Fibroblast of lung (primary cell): ENCODE data around the gene COL3A1. TPM values are rescaled to one million over a fixed set of nuclear protein-coding genes. Genes with fewer than 3 reads are reported as not detected.

Experiments
- DNase-seq, 2 donors: peaks; one replicate each; pipeline versions ENCODE4 v3.0.0 to v3.0.0-alpha.2; 2010; ENCODE audit warnings: low read depth in 2 of 2
- H2AFZ ChIP-seq: 2 replicates; pipeline ENCODE4 v1.5.1; 2012; ENCODE audit warnings: low read length, control low read depth, inconsistent platforms
- H3K27ac ChIP-seq: 2 replicates; pipeline ENCODE4 v1.5.1; 2011; ENCODE audit warnings: low read length, control low read depth; ENCODE audit not compliant: insufficient read depth
- H3K27me3 ChIP-seq: 2 replicates; pipeline ENCODE4 v1.5.1; 2011; ENCODE audit warnings: mild to moderate bottlenecking, low read length; ENCODE audit not compliant: control insufficient read depth, insufficient read depth
- H3K36me3 ChIP-seq: 2 replicates; pipeline ENCODE4 v1.5.1; 2011; ENCODE audit warnings: low read length; ENCODE audit not compliant: control insufficient read depth, insufficient read depth
- H3K4me1 ChIP-seq: 2 replicates; pipeline ENCODE4 v1.5.1; 2011; ENCODE audit warnings: low read length; ENCODE audit not compliant: control insufficient read depth, insufficient read depth; ENCODE audit errors: extremely low read depth
- H3K4me2 ChIP-seq: 2 replicates; pipeline ENCODE4 v1.5.1; 2011; ENCODE audit warnings: low read length, control low read depth; ENCODE audit not compliant: insufficient read depth; ENCODE audit errors: extremely low read depth
- H3K4me3 ChIP-seq, 4 experiments: fragments of 200-600 bp in 1 of 4; sonication (generic) in 1 of 4; replicated peaks in 1 of 4; 2 replicates each; pipeline ENCODE4 v1.5.1; 2011 to 2016; ENCODE audit warnings: low read length in 4 of 4, low read depth in 3 of 4, mild to moderate bottlenecking in 3 of 4, control low read depth in 2 of 4, inconsistent platforms in 1 of 4, mixed read lengths in 1 of 4; ENCODE audit not compliant: insufficient read depth in 1 of 4; ENCODE audit errors: control extremely low read depth in 1 of 4
- H3K79me2 ChIP-seq: 2 replicates; pipeline ENCODE4 v1.5.1; 2012; ENCODE audit warnings: mild to moderate bottlenecking, low read length, inconsistent platforms; ENCODE audit not compliant: control insufficient read depth, insufficient read depth
- H3K9ac ChIP-seq: 2 replicates; pipeline ENCODE4 v1.5.1; 2011; ENCODE audit warnings: mild to moderate bottlenecking, low read length, control low read depth; ENCODE audit not compliant: insufficient read depth
- H3K9me3 ChIP-seq: 2 replicates; pipeline ENCODE4 v1.5.1; 2012; ENCODE audit warnings: low read depth, low read length; ENCODE audit not compliant: control insufficient read depth, insufficient read depth
- H4K20me1 ChIP-seq: 2 replicates; pipeline ENCODE4 v1.5.1; 2011; ENCODE audit warnings: low read length; ENCODE audit not compliant: control insufficient read depth, insufficient read depth; ENCODE audit errors: extremely low read depth
- EZH2 ChIP-seq: IDR thresholded peaks from 2 replicates; pipeline ENCODE4 v1.5.1; 2012; ENCODE audit warnings: low read length, control low read depth, mild to moderate bottlenecking; ENCODE audit errors: missing control alignments
- polyA plus RNA-seq, 2 donors: library from polyadenylated mRNA; depleted of rRNA in 1 of 2; stranded (reverse) in 1 of 2; unstranded in 1 of 2; fragments of >200 nt; gene quantifications; 2 replicates each; pipeline ENCODE4 v1.2.1, GENCODE V29; 2011 to 2012; ENCODE audit warnings: missing spikeins in 1 of 2
- total RNA-seq: library from RNA; depleted of rRNA; stranded (reverse); fragments of >200 nt; gene quantifications from 2 replicates; pipeline ENCODE4 v1.2.1, GENCODE V29; 2014
- TF ChIP-seq, protein P1 (sequence below), 2 donors: IDR thresholded peaks in 1 of 2; conservative IDR thresholded peaks in 1 of 2; 1 replicate in 1 of 2; 2 replicates in 1 of 2; pipeline ENCODE4 v1.5.1; 2011 to 2012; ENCODE audit warnings: low read length in 2 of 2, control low read depth in 1 of 2, inconsistent platforms in 1 of 2, low read depth in 1 of 2, mild to moderate bottlenecking in 1 of 2

COL3A1 gene
- total and polyA plus RNA-seq, 2 donors (not counting 1 experiment from before 2014, with no cell fraction given): 925 to 2,255 TPM

- H2AFZ ChIP-seq: no peak overlapping the region
- H4K20me1 ChIP-seq: no peaks in the 10 kb centered on the region
- no peaks in the 10 kb centered on the region for H3K79me2 ChIP-seq
- H3K9me3 ChIP-seq: no peaks in the 10 kb centered on the region
- H3K27me3 ChIP-seq: no peaks in the 10 kb centered on the region
- no peak overlapping the region for H3K9ac ChIP-seq
- H3K36me3 ChIP-seq: peaks cover 2% of the 10 kb centered on the region
- no peak overlapping the region for H3K4me3 ChIP-seq
- TF ChIP-seq, protein P1, sequence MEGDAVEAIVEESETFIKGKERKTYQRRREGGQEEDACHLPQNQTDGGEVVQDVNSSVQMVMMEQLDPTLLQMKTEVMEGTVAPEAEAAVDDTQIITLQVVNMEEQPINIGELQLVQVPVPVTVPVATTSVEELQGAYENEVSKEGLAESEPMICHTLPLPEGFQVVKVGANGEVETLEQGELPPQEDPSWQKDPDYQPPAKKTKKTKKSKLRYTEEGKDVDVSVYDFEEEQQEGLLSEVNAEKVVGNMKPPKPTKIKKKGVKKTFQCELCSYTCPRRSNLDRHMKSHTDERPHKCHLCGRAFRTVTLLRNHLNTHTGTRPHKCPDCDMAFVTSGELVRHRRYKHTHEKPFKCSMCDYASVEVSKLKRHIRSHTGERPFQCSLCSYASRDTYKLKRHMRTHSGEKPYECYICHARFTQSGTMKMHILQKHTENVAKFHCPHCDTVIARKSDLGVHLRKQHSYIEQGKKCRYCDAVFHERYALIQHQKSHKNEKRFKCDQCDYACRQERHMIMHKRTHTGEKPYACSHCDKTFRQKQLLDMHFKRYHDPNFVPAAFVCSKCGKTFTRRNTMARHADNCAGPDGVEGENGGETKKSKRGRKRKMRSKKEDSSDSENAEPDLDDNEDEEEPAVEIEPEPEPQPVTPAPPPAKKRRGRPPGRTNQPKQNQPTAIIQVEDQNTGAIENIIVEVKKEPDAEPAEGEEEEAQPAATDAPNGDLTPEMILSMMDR (conservative IDR thresholded peaks at IDR 0.05 in 1 of 2, IDR thresholded peaks at IDR 0.05 in 1 of 2; ENCODE audit: low read depth in 1 of 2, low read length in 2 of 2): no peak
- TF ChIP-seq EZH2: no peak
- no peak overlapping the region for H3K4me2 ChIP-seq
- H3K4me1 ChIP-seq: peaks cover 7% of the 10 kb centered on the region
- DNase-seq: peak in 1 of 2 donors; percentile 49
- H3K27ac ChIP-seq: no peak overlapping the region
Measured at GRCh38 chr2:189016311-189016861, 42.2 kb downstream of the COL3A1 start.

DNA sequence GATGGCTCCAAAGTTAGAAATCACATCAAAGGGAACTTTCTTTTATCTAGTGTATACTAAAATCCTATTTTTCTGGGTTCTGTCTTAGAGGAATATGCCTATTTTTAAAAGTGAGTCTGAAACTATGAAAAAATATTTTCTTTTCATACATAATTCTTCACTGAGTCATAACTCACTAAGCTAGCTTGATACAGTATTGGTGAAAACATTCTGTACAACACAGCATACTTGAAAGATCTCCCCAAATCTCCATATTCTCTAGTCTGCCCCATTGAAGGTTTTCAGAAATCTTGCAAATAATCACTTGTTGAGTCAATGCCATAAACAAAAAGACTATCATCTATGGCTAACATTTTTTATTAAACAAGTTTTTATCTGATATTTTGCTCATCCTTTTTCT is 44.5 kb downstream of the COL3A1 start:
- Histone ChIP-seq H3K27ac (no peak overlapping the region), H3K4me1 (peaks cover 15% of the 10 kb centered on the region), H3K79me2 (no peaks in the 10 kb centered on the region), H3K9me3 (no peaks in the 10 kb centered on the region), H3K4me3 (no peak overlapping the region), H3K36me3 (no peaks in the 10 kb centered on the region), H3K27me3 (no peaks in the 10 kb centered on the region), H3K9ac (no peak overlapping the region), H2AFZ (no peak overlapping the region), H4K20me1 (no peaks in the 10 kb centered on the region), H3K4me2 (no peak overlapping the region)
- TF ChIP-seq, protein P1 (conservative IDR thresholded peaks at IDR 0.05 in 1 of 2, IDR thresholded peaks at IDR 0.05 in 1 of 2; ENCODE audit: low read depth in 1 of 2, low read length in 2 of 2): no peak
- no peak for TF ChIP-seq EZH2
- peak; percentile 48 to 55 for DNase-seq

- Histone ChIP-seq H3K27ac (no peak overlapping the region), H4K20me1 (no peaks in the 10 kb centered on the region), H3K27me3 (no peaks in the 10 kb centered on the region), H3K79me2 (no peaks in the 10 kb centered on the region), H3K9ac (no peak overlapping the region), H3K9me3 (no peaks in the 10 kb centered on the region), H3K4me3 (no peak overlapping the region), H3K4me2 (no peak overlapping the region), H3K4me1 (peaks cover 15% of the 10 kb centered on the region), H2AFZ (no peak overlapping the region), H3K36me3 (no peaks in the 10 kb centered on the region)
- no peak for TF ChIP-seq EZH2
- TF ChIP-seq, protein P1 (conservative IDR thresholded peaks at IDR 0.05 in 1 of 2, IDR thresholded peaks at IDR 0.05 in 1 of 2; ENCODE audit: low read depth in 1 of 2, low read length in 2 of 2): no peak
- DNase-seq: no peak
Measured at GRCh38 chr2:189020179-189020578, 46.0 kb downstream of the COL3A1 start.
